GM18858 (cell line): ENCODE data around the gene STIM1.
"Not testable (repeated sequence)": the region's sequence is repeated elsewhere in the genome, so short reads cannot be mapped to it uniquely, and the experiment has no call there.

Experiments used
- ATAC-seq: cut with Tn5 transposase; IDR thresholded peaks from one replicate; pipeline ENCODE4 v1.9.1; 2021; ENCODE audit not compliant: unreplicated experiment

Gene STIM1

GRCh38 chr11:4094348-4095291 lies 239.2 kb downstream of the STIM1 start, which contains the start of gene RRM1:
Gene RRM1, plus strand, starts transcription at chr11:4094799. Its CDS starts 214 bp downstream, at chr11:4095013.
- peak; percentile 92 for ATAC-seq

- no peak for ATAC-seq
Observed at GRCh38 chr11:4095509-4096230, 240.2 kb downstream of the STIM1 start.

GRCh38 chr11:4098026-4098621 lies 242.7 kb downstream of the STIM1 start:
- ATAC-seq: no peak

- no peak for ATAC-seq
Observed at GRCh38 chr11:4102711-4103110, 247.2 kb downstream of the STIM1 start.

- ATAC-seq: no peak
Observed at GRCh38 chr11:4103269-4103668, 247.8 kb downstream of the STIM1 start.

GRCh38 chr11:4105916-4106315 lies 250.5 kb downstream of the STIM1 start:
- ATAC-seq: no peak

- ATAC-seq: no peak
Observed at GRCh38 chr11:4111834-4112233, 256.4 kb downstream of the STIM1 start.

GRCh38 chr11:4115128-4115527 lies 259.7 kb downstream of the STIM1 start:
- ATAC-seq: no peak

GRCh38 chr11:4118107-4118506 lies 262.6 kb downstream of the STIM1 start:
- no peak for ATAC-seq

- ATAC-seq: no peak
Observed at GRCh38 chr11:4123218-4123617, 267.8 kb downstream of the STIM1 start.

GRCh38 chr11:4125141-4125540 lies 269.7 kb downstream of the STIM1 start:
- no peak for ATAC-seq

- ATAC-seq: no peak
Observed at GRCh38 chr11:4127357-4127756, 271.9 kb downstream of the STIM1 start.

GRCh38 chr11:4130219-4130618 lies 274.8 kb downstream of the STIM1 start:
- ATAC-seq: not testable (repeated sequence)

- ATAC-seq: no peak
Observed at GRCh38 chr11:4134806-4135205, 279.3 kb downstream of the STIM1 start.

- ATAC-seq: no peak
Observed at GRCh38 chr11:4138497-4138896, 283.0 kb downstream of the STIM1 start.

GRCh38 chr11:4140067-4140636 lies 284.7 kb downstream of the STIM1 start:
- no peak for ATAC-seq
